ENCODE measurements around the gene AFP.

Gene AFP

DNA sequence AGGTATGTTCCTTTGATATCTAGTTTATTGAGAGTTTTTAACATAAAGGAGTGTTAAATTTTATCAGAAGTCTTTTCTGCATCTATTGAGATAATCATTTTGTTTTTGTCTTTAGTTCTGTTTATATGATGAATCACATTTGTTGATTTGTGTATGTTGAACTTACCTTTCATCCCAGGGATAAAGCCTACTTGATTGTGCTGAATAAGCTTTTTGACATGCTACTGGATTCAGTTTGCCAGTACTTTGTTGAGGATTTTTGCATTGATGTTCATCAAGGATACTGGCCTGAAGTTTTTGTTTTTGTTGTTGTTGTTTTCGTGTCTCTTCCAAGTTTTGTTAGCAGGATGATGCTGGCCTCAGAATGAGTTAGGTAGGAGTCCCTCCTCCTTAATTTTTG, 34.7 kb downstream of the AFP start:
- DNase-seq = no peak

GRCh38 chr4:73477176-73477575, 41.2 kb downstream of the AFP start:
- DNase-seq = no peak

- DNase-seq = no peak
Observed at GRCh38 chr4:73479323-73479722, 43.3 kb downstream of the AFP start.

- no peak for DNase-seq
Observed at GRCh38 chr4:73481358-73481757, 45.3 kb downstream of the AFP start, which contains the start of gene AFM. AFM (plus strand) TSS chr4:73481745; CDS start chr4:73481776, 31 bp downstream.

- no peak for DNase-seq
Observed at GRCh38 chr4:73485085-73485484, 49.1 kb downstream of the AFP start.

DNA sequence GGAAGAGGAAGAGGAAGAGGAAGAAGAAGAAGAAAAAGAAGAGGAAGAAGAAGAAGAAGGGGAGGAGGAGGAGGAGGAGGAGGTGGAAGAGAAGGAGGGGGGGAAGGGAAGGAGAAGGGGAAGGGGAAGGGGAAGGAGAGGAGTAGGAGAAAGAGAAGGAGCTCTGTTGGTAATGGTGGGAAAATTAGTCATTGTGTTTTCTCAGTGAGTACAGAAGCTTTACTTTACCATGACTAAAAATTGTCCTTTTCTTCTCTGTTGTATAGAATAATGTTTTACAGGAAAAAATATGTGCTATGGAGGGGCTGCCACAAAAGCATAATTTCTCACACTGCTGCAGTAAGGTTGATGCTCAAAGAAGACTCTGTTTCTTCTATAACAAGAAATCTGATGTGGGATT, 49.6 kb downstream of the AFP start:
- no peak for DNase-seq

DNA sequence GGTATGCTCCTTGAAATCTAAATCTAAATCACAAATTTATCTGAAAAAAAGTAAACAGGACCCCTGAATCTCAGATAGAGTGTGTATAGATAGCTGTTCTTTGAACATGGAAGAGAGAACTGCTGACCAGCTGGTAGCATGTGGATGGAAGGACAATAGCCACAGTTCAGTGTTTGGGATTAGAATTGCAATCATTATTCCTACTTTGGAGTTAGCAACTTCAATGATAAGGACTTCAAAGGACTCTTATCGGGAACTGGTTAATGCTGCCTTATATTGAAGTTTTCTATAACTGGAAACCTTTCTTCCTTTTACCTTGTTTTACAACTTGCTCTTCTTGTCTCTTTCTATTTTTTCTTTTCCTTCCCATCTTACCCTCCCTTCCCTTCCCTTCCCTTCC, 50.5 kb downstream of the AFP start:
- no peak for DNase-seq

DNA sequence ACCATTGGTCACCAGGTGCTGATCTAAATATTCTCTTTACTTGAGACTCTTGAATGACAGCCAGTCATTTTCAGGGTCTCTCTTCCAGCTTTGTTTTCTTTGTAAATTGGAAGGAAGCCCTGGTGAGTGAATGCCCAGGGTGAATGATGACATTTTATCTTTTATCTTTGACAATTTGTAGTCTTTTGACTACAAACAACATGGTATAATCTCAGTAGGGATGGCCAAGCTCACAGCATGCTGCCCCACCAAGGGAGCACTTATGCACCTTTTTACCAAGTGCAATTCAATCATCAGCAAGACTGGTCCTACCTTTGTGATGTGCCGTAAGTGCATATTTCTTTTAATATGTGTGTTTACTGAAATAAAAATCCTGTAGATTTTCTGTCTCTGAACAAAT, 51.2 kb downstream of the AFP start:
- no peak for DNase-seq

DNA sequence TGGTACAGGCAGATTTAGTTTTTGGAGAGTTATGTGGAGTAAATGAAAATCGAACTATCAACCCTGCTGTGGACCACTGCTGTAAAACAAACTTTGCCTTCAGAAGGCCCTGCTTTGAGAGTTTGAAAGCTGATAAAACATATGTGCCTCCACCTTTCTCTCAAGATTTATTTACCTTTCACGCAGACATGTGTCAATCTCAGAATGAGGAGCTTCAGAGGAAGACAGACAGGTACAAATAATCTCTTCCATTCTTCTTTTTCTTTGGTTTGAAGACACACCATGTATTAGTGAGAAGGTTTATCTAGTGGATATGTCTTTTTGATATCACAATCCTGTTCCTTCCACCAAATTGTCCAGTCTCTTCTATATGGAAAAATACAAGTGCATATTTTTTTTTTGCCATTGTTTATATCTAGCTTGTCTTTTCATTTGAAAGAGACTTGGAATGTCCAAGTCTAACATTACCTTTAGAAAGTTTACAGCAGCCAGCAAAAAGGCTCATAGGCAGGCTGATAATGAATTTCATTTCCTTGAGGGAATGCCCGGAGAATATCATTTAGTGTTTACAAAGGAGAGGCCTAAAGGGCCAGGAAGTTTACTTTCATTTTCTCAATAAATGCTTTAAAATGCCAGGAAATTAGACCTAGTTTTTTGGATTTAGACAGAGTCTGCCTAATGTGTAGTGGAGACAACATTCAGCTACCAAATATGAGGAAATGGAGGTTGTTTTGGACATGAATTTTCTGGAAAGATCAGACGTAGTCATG, 64.2 kb downstream of the AFP start:
- no peak for DNase-seq

GRCh38 chr4:73501664-73502265, 65.7 kb downstream of the AFP start:
- DNase-seq = no peak

GRCh38 chr4:73505567-73505966, 69.5 kb downstream of the AFP start:
- DNase-seq = no peak

All from inflammatory macrophage treated with lipopolysaccharide for 1 hour (primary cell).